Left ventricle myocardium superior (tissue), 1 donor: ENCODE measurements around the gene S100A13. TPM values are rescaled to one million over a fixed set of nuclear protein-coding genes. Genes with fewer than 3 reads are reported as not detected.
A peak's percentile ranks its signal among the peaks of the same experiment; 100 is the strongest.

Source experiments
- ATAC-seq: fragments of 200-7000 bp; cut with Tn5 transposase; one replicate; pipeline ENCODE4 v1.9.1; 2020; ENCODE audit warnings: mild to moderate bottlenecking, moderate library complexity
- DNase-seq: peaks from one replicate; pipeline ENCODE4 v3.0.0-alpha.2; 2020
- intact Hi-C: fragments of 100-400 bp; cut with micrococcal nuclease; formaldehyde crosslinking; loops from one replicate; pipeline ENCODE4 v1.11.0; 2022
- total RNA-seq: library from RNA; stranded (reverse); fragmentation: NEBNext Ultra II Directional; extraction: Animal tissue kit (Norgen Biotek cat#: 25700); gene quantifications from one replicate; pipeline ENCODE4 v1.2.1, GENCODE V29; 2021
- donor health status: DM: no; HTN: yes; CAD: no; lungs with severe emphysema.

S100A13 gene
- total RNA-seq, 1 donor from 2014 or later: 124 TPM

DNA sequence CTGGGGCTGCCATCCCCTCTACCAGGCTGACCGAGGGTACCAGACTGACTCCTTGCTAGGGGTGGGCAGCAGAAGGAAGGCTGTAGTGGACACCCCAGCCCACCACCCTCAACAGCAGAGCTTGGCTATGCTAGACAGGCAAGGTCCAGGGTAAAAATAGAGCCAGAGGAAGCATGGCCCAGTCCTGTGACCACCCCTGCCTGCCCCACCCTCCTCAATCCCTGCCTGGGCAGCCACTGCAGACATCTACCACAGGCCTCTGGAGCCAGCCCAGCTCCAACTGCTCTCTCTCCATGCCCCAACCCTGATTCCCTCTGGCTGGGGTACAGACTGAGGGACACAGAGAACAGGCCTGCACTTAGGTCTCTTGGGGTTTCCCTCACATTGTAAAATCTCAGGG, 2.7 kb upstream of the S100A13 start:
- DNase-seq (peak; percentile 83), ATAC-seq (peak; percentile 50)
- intact Hi-C loops: no loop called here

GRCh38 chr1:153629343-153629665, 2.0 kb upstream of the S100A13 start:
- no peak for DNase-seq
- ATAC-seq: no peak
- intact Hi-C loops: no loop called here

GRCh38 chr1:153628638-153629342, 1.5 kb upstream of the S100A13 start:
- no peak for DNase-seq
- ATAC-seq: no peak
- intact Hi-C loops: no loop called here

- peak; percentile 82 for DNase-seq
- ATAC-seq: peak; percentile 59
- intact Hi-C loops: no loop called here
Observed at GRCh38 chr1:153627715-153628626, 666 bp upstream of the S100A13 start, which contains the start of gene S100A1. Gene S100A1, plus strand, starts transcription at chr1:153628434. Its CDS starts 2,088 bp downstream, at chr1:153630522.

DNA sequence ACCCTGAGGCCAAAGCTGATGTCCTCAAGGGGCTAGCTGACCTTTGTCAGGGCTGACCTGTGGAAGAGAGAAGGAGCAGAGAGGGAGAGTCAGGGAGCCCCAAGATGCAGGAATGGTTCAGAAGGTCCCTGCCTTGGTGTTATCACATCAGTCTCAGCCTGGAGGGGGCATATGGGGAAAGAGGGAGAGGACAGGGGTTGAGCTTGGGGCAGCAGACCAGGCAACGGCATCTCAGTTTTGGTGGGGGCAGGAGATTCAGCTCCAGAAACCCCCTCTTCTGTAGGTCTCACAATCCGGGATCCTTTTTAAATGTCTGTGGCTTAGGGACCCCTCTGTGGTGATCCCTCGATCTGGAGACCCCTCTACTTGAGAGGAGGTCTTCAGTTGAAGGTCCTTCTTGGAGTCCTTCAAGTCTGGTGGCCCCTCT, 815 bp downstream of the S100A13 start:
- DNase-seq: no peak

GRCh38 chr1:153624965-153625611, 2.2 kb downstream of the S100A13 start:
- intact Hi-C loops: no loop called here

More for the DNA sequence above, 815 bp downstream of the S100A13 start:
- intact Hi-C loops: no loop called here
- no peak for ATAC-seq

GRCh38 chr1:153623101-153623500, 4.2 kb downstream of the S100A13 start:
- no peak for DNase-seq
- intact Hi-C loops: no loop called here
- no peak for ATAC-seq

More at GRCh38 chr1:153624965-153625611, 2.2 kb downstream of the S100A13 start:
- ATAC-seq (no peak), DNase-seq (no peak)

DNA sequence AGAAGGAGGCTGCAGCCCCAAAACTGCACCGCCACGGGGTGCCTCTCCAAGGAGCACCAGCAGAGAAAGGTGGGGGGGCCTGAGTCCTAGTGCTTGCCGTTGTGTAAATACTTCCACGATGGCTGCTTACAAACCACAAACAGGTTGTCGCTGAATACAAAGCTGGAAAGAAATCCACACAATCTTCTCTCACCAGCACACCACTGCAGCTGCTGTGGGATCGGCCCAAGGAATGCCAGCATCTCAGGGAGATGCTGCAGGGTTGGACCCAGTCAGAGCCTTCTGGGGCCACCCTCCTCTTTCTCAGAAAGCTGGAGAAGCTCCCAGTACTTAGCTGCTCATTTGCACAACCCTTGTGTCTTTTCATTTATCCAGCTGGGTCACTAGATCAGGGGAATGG, 8.1 kb downstream of the S100A13 start:
- intact Hi-C loops: no loop called here
- DNase-seq: no peak

DNA sequence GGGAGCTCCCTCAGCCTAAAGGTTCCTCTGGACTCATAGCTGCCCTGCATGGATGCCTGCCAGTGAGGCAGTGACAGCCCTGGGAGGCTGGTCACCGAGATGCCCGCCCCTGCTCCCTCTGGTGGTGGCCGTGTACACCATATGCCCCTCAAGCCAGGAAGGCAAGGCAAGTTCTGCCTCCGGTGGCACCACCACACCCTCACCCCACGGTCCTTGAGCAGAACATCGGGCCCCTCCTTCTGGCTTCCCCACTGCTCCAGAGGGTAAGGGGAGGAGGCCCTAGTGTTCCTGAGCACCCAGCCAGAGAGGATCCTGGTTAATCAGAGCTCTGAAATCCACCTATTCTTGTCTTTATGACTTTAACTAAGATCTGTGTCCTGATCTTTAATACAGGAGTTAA, 9.6 kb downstream of the S100A13 start:
- DNase-seq (no peak), ATAC-seq (no peak)
- intact Hi-C loops: no loop called here

More for the DNA sequence above, 8.1 kb downstream of the S100A13 start:
- ATAC-seq: no peak

GRCh38 chr1:153616917-153617311, 10.4 kb downstream of the S100A13 start:
- DNase-seq (peak; percentile 59), ATAC-seq (peak; percentile 64)
- intact Hi-C loops: no loop called here

GRCh38 chr1:153616144-153616916, 11.0 kb downstream of the S100A13 start, which contains the start of gene S100A14:
Gene S100A14, minus strand, starts transcription at chr1:153616325. Its CDS starts 467 bp downstream, at chr1:153615858.
- DNase-seq: peak; percentile 68
- peak; percentile 41 for ATAC-seq
- intact Hi-C loops: no loop called here

DNA sequence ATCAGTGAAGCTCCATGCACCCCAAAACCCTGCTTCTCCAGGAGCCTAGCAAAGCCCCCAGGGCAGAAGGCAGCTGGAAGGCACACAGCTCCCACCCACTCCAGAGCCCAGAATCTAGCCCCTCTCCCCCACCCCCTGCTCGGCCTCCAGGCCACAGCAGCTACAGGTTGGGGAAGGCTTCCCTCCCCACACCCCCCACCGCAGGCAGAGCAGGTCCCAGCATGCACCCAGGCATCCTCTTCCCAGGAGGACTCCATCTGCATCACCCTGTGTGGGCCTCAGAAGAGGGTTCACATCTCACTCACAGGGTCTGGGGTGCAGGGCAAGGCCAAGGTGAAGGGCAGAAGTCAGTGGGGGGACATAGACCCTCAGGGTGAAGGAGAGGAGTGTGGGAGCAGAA, 11.9 kb downstream of the S100A13 start:
- ATAC-seq: no peak
- no peak for DNase-seq
- intact Hi-C loops: no loop called here

- DNase-seq (no peak), ATAC-seq (no peak)
- intact Hi-C loops: no loop called here
Observed at GRCh38 chr1:153614906-153615305, 12.4 kb downstream of the S100A13 start.

- intact Hi-C loops: no loop called here
- ATAC-seq (no peak), DNase-seq (no peak)
Observed at GRCh38 chr1:153614189-153614900, 13.0 kb downstream of the S100A13 start.

- intact Hi-C loops: no loop called here
- no peak for ATAC-seq
- DNase-seq: no peak
Observed at GRCh38 chr1:153613406-153613805, 13.9 kb downstream of the S100A13 start.

GRCh38 chr1:153612755-153613331, 14.5 kb downstream of the S100A13 start, which contains the start of gene S100A16:
Gene S100A16, minus strand, starts transcription at chr1:153613137. Its CDS starts 4,986 bp downstream, at chr1:153608151.
- peak; percentile 86 for ATAC-seq
- DNase-seq: peak; percentile 87
- intact Hi-C loops: no loop called here

- peak; percentile 21 for ATAC-seq
- no peak for DNase-seq
- intact Hi-C loops: no loop called here
Observed at GRCh38 chr1:153612111-153612754, 15.1 kb downstream of the S100A13 start.
